GM12872 (cell line): Measurements from ENCODE around the gene CYTH1.

Experiments used
- TF ChIP-seq, protein P1 (sequence below): IDR thresholded peaks from 3 replicates; pipeline ENCODE4 v1.5.1; 2011; ENCODE audit warnings: low read depth, mild to moderate bottlenecking, low read length, moderate library complexity; ENCODE audit not compliant: insufficient read depth

Gene CYTH1

DNA sequence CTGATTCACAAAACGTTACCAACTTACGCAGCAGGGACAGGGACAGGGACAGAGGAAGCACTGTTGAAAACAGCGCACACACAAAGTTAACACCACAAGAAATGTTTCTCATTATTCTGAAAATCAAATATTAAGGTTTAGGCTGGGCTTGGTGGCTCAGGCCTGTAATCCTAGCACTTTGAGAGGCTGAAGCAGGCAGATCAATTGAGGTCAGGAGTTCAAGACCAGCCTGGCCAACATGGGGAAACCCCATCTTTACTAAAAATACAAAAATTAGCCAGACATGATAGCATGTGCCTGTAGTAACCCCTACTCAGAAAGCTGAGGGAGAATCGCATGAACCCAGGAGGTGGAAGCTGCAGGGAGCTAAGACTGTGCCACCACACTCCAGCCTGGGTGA, 4.2 kb downstream of the CYTH1 start:
- TF ChIP-seq, protein P1, sequence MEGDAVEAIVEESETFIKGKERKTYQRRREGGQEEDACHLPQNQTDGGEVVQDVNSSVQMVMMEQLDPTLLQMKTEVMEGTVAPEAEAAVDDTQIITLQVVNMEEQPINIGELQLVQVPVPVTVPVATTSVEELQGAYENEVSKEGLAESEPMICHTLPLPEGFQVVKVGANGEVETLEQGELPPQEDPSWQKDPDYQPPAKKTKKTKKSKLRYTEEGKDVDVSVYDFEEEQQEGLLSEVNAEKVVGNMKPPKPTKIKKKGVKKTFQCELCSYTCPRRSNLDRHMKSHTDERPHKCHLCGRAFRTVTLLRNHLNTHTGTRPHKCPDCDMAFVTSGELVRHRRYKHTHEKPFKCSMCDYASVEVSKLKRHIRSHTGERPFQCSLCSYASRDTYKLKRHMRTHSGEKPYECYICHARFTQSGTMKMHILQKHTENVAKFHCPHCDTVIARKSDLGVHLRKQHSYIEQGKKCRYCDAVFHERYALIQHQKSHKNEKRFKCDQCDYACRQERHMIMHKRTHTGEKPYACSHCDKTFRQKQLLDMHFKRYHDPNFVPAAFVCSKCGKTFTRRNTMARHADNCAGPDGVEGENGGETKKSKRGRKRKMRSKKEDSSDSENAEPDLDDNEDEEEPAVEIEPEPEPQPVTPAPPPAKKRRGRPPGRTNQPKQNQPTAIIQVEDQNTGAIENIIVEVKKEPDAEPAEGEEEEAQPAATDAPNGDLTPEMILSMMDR = no peak

GRCh38 chr17:78774956-78775571, 7.0 kb downstream of the CYTH1 start:
- TF ChIP-seq, protein P1 = no peak

- TF ChIP-seq, protein P1 = no peak
These were observed 7.6 kb downstream of the CYTH1 start for GRCh38 chr17:78774453-78774852.

- TF ChIP-seq, protein P1 = no peak
These were observed 10.2 kb downstream of the CYTH1 start for GRCh38 chr17:78771758-78772382.

DNA sequence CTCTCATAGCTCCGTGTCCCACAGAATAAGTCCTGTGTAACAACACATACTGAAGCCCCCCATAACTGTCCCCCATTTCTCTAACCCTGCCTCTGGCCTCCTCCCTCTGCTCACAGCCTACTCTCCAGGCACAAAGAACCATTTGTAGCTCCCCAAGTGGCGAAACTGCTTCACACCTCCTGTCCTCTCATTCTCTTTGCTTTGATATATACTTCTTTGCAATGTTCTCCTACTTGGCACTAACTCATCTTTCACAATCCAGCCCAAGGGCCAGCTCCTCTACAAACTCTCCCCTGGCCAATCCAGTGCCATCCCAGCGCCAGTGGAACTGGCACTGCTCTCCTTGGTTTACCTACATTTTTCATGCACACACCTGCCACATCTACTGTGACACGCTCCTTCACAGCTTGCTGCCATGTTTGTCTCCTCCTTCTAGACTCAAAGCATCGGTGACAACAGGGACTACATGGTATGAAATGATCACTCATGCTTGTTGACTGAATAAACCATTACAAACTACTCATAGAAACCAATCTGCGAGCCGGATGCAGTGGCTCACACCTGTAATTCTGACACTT, 12.8 kb downstream of the CYTH1 start:
- TF ChIP-seq, protein P1 = peak; percentile 53

DNA sequence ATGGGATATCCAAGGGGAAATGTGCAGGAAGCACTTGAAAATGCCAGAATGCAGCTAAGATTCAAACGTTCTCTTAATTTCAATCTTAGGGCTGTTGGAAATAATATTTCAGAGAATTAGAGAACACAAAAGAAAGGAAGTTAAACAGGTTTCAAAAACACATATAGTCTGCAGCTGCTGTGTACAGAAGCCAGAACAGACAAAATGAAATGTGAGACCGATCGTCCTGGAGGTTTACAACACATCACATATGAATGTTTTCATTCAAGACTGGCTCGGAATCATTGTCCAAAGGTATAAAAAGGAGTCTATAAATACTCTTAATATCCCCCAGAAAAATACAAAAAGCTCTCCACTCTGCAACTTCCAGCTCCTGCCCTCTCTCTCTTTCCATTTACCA, 14.3 kb downstream of the CYTH1 start:
- TF ChIP-seq, protein P1 = no peak

DNA sequence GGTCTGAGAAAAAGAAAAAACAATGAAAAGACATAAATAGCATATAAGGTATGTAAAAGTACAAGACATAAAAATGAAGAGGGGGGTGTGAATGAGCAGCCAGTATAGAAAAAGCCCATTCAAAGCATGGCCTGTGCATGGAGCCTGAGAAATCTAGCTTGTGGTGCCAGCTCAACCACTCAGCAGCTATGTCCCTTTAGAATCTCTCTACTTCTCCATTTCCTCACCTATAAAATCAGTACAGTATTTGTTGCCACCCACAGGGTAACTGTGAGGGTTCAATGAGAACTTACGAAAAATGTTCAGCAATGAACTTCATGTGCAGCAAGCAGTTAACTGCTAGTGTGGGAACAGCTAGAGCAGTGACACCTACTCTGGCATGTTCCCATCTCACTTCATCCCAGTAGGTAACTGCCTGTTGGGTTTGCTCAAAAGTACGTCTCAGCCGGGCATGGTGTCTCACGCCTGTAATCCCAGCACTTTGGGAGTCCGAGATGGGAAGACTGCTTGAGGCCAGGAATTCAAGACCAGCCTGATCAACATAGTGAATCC, 15.3 kb downstream of the CYTH1 start:
- TF ChIP-seq, protein P1 = no peak
